ENCODE data around the gene LAMC2.

Gene LAMC2

DNA sequence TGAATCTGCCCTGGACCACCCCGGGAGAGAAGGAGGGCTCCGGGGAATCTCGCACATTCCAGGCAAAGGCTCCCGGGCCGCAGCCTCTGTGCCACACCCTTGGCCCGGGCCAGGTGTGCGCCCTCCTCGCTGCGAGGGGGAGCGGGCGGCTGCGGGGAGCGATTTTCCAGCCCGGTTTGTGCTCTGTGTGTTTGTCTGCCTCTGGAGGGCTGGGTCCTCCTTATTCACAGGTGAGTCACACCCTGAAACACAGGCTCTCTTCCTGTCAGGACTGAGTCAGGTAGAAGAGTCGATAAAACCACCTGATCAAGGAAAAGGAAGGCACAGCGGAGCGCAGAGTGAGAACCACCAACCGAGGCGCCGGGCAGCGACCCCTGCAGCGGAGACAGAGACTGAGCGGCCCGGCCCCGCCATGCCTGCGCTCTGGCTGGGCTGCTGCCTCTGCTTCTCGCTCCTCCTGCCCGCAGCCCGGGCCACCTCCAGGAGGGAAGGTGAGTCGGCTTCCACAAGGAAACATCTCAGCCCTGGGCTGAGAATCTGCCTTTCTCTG lies at the start of gene LAMC2:
LAMC2 (plus strand) TSS at position 324 of the 550 bp plus-strand sequence; CDS start at position 413, 89 bp downstream.
- H3K4me3 ChIP-seq (replicated peaks; ENCODE audit: low read depth, low read length), result no peak within 1 kb of the TSS
- no peak for DNase-seq (ENCODE audit: low read depth)
- no peak for TF ChIP-seq CTCF (IDR thresholded peaks at IDR 0.05; ENCODE audit: low read length, missing control alignments)

- no peak overlapping the region for H3K4me3 ChIP-seq (replicated peaks; ENCODE audit: low read depth, low read length)
- peak; percentile 57 for DNase-seq (ENCODE audit: low read depth)
- TF ChIP-seq CTCF (IDR thresholded peaks at IDR 0.05; ENCODE audit: low read length, missing control alignments), result no peak
These were observed 48.3 kb upstream of the LAMC2 start for GRCh38 chr1:183137782-183138181.

DNA sequence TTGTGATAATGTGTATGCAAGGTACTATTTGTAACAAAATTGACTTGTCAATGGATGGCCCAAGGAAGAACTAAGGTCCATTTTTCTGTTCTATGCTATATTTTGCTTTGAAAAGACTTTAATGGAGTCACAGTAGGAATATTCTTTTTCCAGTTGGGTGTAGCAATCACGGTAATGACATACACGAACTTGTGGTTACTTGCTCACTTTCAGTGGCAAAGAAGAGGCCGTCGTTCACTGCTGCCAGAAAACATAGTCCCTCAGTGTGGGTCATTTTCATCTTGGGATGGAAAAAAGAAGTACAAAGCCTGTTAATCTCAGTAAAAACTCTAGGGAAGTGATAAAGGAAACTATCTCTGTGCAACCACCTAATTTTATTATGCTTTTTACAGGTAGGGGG lies 47.8 kb upstream of the LAMC2 start:
- no peak for TF ChIP-seq CTCF (IDR thresholded peaks at IDR 0.05; ENCODE audit: low read length, missing control alignments)
- no peak for DNase-seq (ENCODE audit: low read depth)
- no peak overlapping the region for H3K4me3 ChIP-seq (replicated peaks; ENCODE audit: low read depth, low read length)

DNA sequence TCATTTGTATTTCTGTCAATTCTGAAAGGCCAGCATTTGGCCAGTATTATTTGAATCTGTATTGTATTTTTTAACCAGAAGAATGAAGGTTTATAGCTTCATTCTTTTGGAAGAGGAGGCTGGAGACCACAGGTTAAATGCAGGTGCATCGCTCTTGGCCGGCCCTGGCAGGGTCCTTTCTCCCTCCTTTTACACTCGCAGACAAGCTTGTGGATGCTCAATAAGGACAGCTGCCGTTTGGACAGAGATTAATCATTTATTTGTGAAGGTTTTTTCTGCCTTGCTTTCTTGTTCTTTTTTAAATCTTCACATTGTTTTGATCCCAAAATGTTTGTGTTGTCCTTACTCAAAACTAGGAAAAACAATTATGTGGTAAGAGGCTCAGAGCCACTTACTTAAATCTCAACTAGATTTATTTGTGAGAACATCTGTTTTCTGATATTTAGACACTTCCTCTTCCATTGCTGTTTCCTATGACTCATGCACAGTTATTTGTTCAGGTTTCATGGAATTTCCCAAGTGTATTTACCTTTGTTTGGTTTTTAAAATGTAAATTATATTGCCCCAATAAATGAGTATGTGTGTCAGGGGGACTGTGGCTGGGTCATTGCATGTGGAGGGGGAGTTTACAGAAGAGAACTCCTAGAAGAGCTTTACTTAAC lies 46.7 kb upstream of the LAMC2 start:
- no peak overlapping the region for H3K4me3 ChIP-seq (replicated peaks; ENCODE audit: low read depth, low read length)
- TF ChIP-seq CTCF (IDR thresholded peaks at IDR 0.05; ENCODE audit: low read length, missing control alignments), result no peak
- peak; percentile 80 for DNase-seq (ENCODE audit: low read depth)

GRCh38 chr1:183140633-183141032 lies 45.4 kb upstream of the LAMC2 start:
- no peak overlapping the region for H3K4me3 ChIP-seq (replicated peaks; ENCODE audit: low read depth, low read length)
- no peak for DNase-seq (ENCODE audit: low read depth)
- TF ChIP-seq CTCF (IDR thresholded peaks at IDR 0.05; ENCODE audit: low read length, missing control alignments), result no peak

DNA sequence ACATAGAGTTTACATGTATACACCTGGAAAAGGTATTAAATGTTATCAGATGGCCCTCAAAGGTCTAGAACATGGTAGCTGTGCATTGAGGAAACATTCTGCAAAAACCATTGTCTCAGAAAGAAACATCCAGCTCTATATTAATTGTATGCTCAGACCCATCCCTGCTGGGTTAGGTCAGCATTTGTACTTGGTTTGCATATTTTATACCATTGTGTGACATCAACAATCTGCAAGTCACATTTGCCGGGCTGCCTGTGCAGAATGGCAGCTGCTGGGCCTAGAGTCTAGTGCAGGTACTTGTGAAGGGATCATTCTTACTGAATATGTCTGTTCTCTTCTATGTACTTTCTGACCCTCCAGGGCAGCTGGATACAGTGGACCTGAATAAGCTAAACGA lies 43.9 kb upstream of the LAMC2 start:
- no peak overlapping the region for H3K4me3 ChIP-seq (replicated peaks; ENCODE audit: low read depth, low read length)
- DNase-seq (ENCODE audit: low read depth), result no peak
- TF ChIP-seq CTCF (IDR thresholded peaks at IDR 0.05; ENCODE audit: low read length, missing control alignments), result no peak
